EH (cell line): ENCODE data around the gene RPL26.

Experiments used
- DNase-seq: peaks from one replicate; pipeline ENCODE4 v3.0.0-alpha.2; 2015; ENCODE audit warnings: low read depth

RPL26 gene

DNA sequence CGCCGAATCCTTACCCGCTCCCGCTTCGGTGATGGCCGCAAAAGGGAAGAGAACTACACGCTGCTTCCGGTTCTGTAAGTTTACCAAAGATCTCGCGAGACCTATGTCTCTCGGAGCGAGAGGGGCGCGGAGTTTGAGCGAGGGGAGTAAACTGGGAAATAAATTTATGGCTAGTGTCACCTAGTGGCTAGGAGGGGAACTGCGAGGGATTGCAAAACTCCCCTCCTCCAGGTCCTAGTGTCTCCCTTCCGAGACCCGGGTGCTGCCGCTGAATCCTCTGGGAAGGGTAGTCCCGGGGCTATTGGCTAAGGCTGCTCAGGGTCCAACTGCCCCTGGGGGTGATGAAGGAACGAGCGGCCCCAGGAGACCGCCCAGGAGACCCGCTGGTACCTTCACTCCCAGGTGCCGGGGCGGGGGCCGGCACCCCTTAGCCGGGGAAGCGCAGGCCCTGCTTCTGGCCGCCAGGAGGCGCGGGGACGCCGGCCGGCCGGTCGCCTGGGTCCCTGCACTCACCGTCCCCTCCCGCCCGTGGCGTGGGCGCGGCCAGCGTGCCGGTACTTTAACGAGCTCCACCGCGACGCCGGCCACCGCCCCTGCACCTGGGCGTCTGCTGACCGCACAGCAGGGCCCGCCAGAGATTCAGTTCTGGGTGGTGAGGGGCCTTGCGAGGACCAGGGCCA, at the start of gene RPL26:
Gene RPL26, minus strand, starts transcription at position 51 of the 680 bp plus-strand sequence. CDS start 883 bp downstream, outside the sequence.
- peak; percentile 98 for DNase-seq

DNA sequence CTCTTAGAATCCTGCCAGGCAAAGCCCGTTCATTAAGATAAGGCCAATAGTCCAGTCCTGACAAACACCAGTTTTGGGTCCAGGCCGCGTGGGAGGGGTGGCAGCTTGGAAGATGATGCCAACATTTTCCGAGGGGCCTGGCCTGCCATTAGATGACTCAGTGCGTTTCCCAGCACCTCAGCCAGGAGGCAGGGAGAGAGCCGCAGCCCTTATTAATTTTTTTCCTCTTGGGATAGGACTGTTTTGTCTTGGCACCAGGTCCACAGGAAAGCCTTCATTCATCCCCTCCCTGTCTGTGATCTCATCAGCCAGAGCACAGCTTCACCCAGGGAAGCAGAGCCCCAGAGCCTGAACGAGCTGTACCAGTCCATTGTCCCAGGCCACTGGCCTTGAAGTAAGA, 48.0 kb upstream of the RPL26 start:
- peak; percentile 70 for DNase-seq

DNA sequence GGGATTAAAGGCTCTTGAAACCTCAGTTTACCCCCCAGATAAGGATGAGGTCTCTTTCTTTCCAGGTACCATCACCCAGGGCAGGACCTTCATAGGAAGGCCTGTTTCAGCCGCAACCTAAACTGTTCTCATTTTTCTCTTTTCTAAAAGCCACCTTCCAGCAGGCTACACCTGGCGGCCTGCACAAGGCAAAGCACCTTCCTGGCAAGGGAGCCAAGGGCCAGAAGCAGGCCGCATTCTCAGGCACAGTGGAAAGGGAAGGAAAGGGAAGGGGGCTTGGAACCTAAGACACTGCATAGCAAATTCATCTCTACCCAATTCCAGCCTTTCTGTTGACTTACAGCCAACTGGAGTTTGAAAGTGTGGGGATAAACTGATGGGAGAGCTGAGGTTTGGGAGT, 43.8 kb upstream of the RPL26 start:
- DNase-seq: no peak

GRCh38 chr17:8426094-8426720, 43.2 kb upstream of the RPL26 start:
- no peak for DNase-seq

GRCh38 chr17:8421571-8421970, 38.6 kb upstream of the RPL26 start:
- DNase-seq: no peak

GRCh38 chr17:8420041-8420934, 37.3 kb upstream of the RPL26 start:
- DNase-seq: peak; percentile 64

DNA sequence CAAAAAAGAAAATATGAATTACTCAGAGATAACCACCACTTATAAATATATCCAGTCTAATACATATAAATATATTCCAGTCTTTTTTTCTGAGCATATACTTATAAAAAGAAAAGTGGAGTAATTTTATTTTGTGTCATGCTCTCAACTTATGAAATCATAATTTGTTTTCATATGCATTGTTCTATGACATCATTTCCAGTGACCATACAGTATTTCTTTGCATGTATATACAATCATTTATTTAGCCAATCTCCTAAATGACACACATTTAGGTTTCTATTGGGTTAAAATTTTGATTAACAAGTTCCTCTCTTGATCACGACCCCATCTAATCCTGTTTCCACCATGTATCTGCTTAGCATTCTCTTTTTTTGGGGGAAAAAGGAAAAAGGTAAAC, 36.3 kb upstream of the RPL26 start:
- DNase-seq: no peak

DNA sequence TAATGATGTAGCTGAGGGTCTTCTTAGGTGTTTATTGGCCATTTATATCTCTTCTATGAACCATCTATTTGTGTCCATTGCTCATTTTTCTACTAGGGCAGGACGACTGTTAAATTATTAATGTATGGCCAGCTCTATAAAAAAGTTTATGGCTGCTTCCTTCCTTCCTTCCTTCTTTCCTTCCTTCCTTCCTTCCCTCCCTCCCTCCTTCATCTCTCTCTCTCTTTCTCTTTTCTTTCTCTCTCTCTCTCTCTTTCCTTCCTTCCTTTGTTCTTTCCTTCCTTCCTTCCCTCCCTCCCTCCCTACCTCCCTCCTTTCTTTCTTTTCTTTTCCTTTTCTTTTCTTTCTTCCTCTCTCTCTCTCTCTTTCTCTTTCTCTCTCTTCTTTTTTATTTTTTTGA, 35.5 kb upstream of the RPL26 start:
- DNase-seq: no peak

- DNase-seq: no peak
Observed at GRCh38 chr17:8417806-8418205, 34.8 kb upstream of the RPL26 start.

DNA sequence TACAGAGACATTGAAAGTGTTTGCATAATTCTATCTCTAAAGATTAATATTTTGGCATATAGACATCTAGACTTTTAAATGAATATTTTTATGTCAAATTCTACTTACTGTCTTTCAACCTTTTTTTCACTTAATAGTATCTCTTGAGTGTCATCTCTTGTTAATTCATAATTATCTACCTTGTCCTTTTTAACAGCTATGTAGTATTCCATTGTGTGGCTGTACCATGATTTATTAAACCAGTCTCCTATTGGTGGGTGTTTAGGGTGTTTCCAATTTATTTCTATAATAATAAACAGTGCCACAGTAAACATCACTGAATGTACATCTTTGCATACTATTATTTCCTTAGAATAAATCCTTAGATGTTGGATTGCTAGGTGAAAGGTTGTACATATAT, 30.9 kb upstream of the RPL26 start:
- no peak for DNase-seq

DNA sequence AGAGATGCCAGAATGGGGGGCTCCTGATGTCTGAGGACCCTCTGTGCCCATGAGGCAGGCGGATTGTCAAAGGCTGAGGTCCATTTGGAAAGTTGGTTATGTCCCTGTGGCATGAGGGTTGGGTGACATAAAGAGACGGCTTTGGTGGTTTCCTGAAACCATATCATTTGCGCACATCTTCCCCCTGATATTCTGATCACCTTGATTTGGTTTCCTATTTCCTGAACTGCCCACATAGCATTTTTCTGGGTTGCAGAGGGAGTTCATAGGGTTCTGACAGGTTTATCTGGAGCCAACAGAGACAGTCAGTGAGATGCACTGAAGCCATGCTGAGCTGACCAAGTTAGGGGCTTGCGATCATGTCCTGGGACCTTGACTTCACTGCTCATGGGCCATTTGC, 30.3 kb upstream of the RPL26 start:
- DNase-seq: no peak

- peak; percentile 30 for DNase-seq
Observed at GRCh38 chr17:8412089-8412488, 29.1 kb upstream of the RPL26 start.

DNA sequence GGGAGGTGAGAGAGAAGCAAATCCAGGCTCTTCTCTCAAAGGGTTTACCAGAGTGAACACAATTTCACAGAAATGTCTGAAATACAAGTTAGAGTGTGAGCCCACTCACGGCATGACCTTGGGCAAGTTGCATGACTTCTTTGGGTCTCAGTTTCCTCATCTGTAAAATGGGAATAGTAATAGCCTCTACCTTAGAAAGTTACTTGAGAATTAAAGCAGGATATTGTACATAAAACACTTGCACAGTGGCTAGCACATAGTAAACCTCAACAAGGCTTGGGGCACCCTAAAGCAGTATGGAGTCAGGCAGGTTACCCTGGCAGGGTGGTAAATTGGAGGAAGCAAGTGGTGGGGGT, 27.9 kb upstream of the RPL26 start:
- DNase-seq: no peak

DNA sequence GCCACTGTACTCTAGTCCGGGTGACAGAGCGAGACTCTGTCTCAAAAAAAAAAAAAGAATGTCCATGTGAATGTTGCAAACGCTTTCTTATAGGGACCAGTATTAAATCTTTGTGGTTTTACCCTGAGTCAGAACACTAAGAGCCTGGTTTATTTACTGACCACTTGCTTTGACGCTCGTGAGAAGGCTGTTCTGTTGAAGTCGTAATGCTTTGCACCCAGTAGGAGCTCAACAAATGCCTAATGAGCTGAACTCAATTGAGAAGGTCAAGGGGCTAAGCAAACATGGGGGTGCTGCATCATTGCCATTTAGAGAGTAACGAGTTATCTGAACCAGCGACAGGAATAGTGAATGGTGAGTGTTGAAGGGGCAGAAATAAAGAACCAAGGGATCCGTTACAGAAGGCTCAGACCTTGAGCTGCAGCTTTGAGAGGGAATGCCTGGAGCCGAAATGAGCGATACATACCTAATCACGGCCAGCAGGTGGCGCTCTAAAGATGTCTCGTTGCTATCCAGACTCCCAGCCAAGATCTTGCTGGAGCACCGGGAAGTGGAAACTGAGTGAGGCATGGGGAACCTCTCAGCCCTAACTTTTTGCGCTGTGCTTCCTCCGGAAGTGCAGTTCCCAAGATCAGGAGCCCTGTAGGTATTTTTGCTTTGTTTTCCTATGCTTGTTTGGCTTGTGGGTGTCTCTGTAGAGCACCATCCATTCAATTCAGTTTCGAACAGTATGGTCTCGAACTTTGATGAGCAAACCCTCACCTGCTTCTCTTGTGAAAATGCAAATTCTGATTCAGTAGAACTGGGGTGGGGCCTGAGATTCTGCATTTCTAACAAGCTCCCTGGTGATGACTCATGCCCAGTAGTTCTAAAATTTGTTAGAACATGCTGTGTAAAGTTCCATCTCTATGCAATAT, 27.2 kb upstream of the RPL26 start:
- DNase-seq: peak; percentile 88

GRCh38 chr17:8408371-8408770, 25.4 kb upstream of the RPL26 start:
- no peak for DNase-seq

DNA sequence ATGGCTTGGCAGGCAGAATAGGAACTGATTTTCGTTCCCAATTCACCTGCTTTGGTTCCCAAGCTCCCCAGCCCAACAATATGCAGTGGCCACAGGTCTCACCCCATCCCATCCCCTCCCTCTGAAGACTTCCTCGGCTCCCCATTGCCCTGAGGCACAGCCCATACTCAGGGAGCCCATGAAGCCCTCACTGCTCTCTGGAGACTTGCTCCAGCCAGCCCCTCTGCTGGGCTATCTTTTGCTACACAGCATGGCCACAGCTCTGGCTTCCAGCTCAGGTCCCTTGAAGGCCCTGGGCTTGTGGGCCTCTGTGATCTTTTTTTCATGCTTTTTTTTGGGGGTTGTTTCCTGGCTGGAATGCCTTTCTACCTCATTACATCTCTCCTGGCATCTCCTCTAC, 23.2 kb upstream of the RPL26 start:
- no peak for DNase-seq

- DNase-seq: no peak
Observed at GRCh38 chr17:8405499-8406016, 22.6 kb upstream of the RPL26 start.

DNA sequence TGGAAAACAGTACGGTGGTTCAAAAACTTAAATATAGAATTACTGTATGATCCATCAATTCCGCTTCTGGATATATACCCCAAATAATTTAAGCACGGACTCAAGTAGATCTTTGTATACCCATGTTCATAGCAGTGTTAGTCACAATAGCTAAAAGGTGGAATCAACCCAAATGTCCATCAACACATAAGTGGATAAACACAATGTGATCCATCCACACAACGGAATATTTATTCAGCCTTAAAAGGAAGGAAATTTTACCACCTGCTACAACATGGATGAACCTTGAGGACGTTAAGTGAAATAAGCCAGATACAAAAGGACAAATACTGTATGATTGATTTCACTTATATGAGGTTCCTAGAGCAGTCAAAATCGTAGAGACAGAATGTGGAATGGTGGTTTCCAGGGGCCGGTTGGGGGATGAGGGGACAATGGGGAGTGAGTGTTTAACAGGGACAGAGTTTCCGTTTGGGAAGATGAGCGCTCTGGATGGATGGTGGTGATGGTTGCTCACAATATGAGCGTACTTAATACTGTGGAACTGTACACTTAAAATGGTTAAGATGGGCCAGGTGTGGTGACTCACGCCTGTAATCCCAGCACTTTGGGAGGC, 20.0 kb upstream of the RPL26 start:
- no peak for DNase-seq

DNA sequence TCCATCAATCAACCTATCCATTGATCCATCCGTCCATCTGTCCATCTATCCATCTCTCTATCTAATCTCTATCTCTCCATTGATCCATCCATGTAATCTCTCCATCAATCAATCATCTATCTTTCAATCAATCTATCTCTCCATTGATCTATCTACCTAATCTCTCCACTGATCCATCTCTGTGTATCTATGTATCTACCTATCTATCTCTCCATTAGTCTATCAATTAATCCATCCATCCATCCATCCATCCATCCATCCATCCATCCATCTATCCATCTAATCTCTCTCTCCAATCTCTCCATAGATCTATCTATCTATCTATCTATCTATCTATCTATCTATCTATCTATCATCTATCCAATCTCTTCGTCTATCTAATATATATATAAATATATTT, 18.1 kb upstream of the RPL26 start:
- no peak for DNase-seq

GRCh38 chr17:8398980-8399379, 16.0 kb upstream of the RPL26 start:
- DNase-seq: no peak

DNA sequence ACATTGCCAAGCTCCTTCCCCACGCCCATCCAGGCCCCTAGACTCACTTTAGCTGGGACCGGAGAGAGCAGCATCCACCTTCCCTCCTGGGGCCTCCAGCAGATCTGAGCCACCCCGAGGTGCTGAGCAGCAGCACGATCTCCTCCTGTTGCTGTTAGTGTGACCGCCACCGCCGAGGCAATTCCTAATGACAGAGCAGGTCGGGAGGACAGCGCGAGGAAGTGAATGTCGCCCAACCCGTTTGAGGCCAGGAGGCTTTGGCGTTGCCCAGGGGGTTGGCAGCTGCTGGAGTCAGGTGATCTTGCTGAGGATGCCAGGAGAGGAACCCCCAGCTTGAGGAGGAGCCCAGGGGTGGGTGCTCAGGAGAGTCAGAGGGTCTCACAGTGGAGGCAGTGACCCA, 14.6 kb upstream of the RPL26 start, which contains the start of gene RNF222:
Gene RNF222, minus strand, starts transcription at position 192 of the 400 bp plus-strand sequence. CDS start 4,366 bp downstream, outside the sequence.
- DNase-seq: no peak
